SH-SY5Y (cell line): ENCODE measurements around the gene TANC1.

ENCODE experiments used
- GATA2 ChIP-seq: IDR thresholded peaks from 2 replicates; pipeline ENCODE4 v1.6.1; 2011; ENCODE audit warnings: mild to moderate bottlenecking, low read depth, low read length
- GATA3 ChIP-seq: IDR thresholded peaks from 2 replicates; pipeline ENCODE4 v1.6.1; 2011; ENCODE audit warnings: low read depth, mild to moderate bottlenecking, low read length, moderate library complexity

DNA sequence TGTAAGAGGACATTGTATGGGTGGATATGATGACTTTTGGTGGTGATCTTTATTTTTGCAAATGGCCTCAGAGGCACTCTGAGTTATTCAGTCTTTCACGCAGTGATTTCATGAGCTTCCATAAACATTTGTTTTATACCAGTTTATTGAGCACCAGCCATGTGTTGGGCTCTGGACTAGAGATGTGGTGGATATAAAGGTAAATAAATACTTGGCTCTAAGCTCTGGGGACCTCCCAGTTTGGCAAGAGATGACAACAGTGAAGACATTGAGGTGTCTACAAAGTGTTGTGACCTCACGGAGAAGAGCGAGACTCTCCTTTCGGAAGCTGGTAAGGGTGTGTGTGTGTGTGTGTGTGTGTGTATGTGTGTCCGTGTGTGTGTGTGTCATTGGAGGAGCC, 146.4 kb downstream of the TANC1 start:
- TF ChIP-seq GATA2 (no peak), GATA3 (no peak)
